GM12873 (cell line): Measurements from ENCODE around the gene PRKCH.

Source experiments
- CTCF ChIP-seq: IDR thresholded peaks from 2 replicates; pipeline ENCODE4 v1.5.1; 2012; ENCODE audit warnings: low read depth, mild to moderate bottlenecking, moderate library complexity, low read length, control low read depth; ENCODE audit not compliant: insufficient read depth; ENCODE audit errors: missing control alignments

The PRKCH gene

GRCh38 chr14:61346221-61346620, 24.8 kb downstream of the PRKCH start:
- no peak for TF ChIP-seq CTCF

- TF ChIP-seq CTCF = no peak
These were observed 25.4 kb downstream of the PRKCH start for GRCh38 chr14:61346793-61347192.

GRCh38 chr14:61347826-61348443, 26.6 kb downstream of the PRKCH start:
- TF ChIP-seq CTCF = no peak

- TF ChIP-seq CTCF = no peak
These were observed 29.3 kb downstream of the PRKCH start for GRCh38 chr14:61350427-61351270.

- no peak for TF ChIP-seq CTCF
These were observed 30.1 kb downstream of the PRKCH start for GRCh38 chr14:61351477-61351876.

GRCh38 chr14:61355892-61356325, 34.5 kb downstream of the PRKCH start:
- TF ChIP-seq CTCF = no peak

- TF ChIP-seq CTCF = no peak
These were observed 35.7 kb downstream of the PRKCH start for GRCh38 chr14:61357123-61357522.
